Ovary (tissue), 3 donors: ENCODE measurements around the gene RARRES1.

ENCODE experiments used
- CTCF ChIP-seq, 3 donors: fragments of 450-650 bp in 2 of 3; fragments of 200-600 bp in 1 of 3; IDR thresholded peaks; one replicate each; pipeline versions ENCODE4 v1.5.1 to v1.8.0; 2016 to 2022; ENCODE audit warnings: antibody characterized with exemption in 3 of 3, mild to moderate bottlenecking in 1 of 3
- EP300 ChIP-seq: sonication (generic); formaldehyde crosslinking; IDR thresholded peaks from one replicate; pipeline ENCODE4 v1.6.1; 2017; ENCODE audit warnings: antibody characterized with exemption
- POLR2A ChIP-seq: fragments of 450-650 bp; IDR thresholded peaks from one replicate; pipeline ENCODE4 v1.6.1; 2017; ENCODE audit warnings: antibody characterized with exemption, mild to moderate bottlenecking, moderate library complexity
- donor health status: DM: no; HTN: no; CAD: no.

DNA sequence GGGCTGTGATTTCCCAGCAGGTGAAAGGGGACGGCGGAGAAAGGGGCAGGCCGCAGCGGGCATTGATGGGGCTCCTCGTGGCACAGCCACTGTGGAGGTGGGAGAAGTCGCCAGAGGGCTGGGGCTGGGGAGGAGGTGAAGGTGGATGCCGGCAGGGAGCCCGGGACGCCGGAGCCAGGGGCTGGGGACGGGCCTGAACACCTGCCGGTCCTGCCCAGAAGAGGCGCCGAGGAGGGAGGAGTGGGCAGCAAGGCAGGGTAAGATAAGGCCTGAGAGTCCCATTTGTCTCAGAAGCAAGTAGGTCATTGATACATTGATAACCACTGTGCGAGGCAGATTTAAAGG lies 571 bp upstream of the RARRES1 start:
- TF ChIP-seq CTCF (IDR thresholded peaks at IDR 0.05) (no peak), POLR2A (no peak), EP300 (no peak)
